IPS-11a (cell line): ENCODE results near the gene SLC29A4.
"Not testable (repeated sequence)": the region's sequence is repeated elsewhere in the genome, so short reads cannot be mapped to it uniquely, and the experiment has no call there.

ENCODE experiments used
- H3K4me3 ChIP-seq: one replicate; pipeline ENCODE4 v1.5.1; 2013; ENCODE audit warnings: low read depth, low read length, control low read depth

SLC29A4 gene

GRCh38 chr7:5295039-5296014 lies 12.6 kb downstream of the SLC29A4 start:
- peak overlapping the region; percentile 38 for H3K4me3 ChIP-seq

GRCh38 chr7:5296015-5296610 lies 13.4 kb downstream of the SLC29A4 start:
- H3K4me3 ChIP-seq = peak overlapping the region; percentile 38

GRCh38 chr7:5296611-5297226 lies 14.0 kb downstream of the SLC29A4 start:
- peak overlapping the region; percentile 8 for H3K4me3 ChIP-seq

- no peak overlapping the region for H3K4me3 ChIP-seq
Observed at GRCh38 chr7:5300366-5300765, 17.6 kb downstream of the SLC29A4 start.

GRCh38 chr7:5302577-5302976 lies 19.8 kb downstream of the SLC29A4 start:
- no peak overlapping the region for H3K4me3 ChIP-seq

GRCh38 chr7:5303061-5303460 lies 20.3 kb downstream of the SLC29A4 start:
- H3K4me3 ChIP-seq = no peak overlapping the region

- H3K4me3 ChIP-seq = no peak overlapping the region
Observed at GRCh38 chr7:5303591-5304505, 21.1 kb downstream of the SLC29A4 start.

GRCh38 chr7:5305050-5305449 lies 22.3 kb downstream of the SLC29A4 start:
- H3K4me3 ChIP-seq = not testable (repeated sequence)

- not testable (repeated sequence) for H3K4me3 ChIP-seq
Observed at GRCh38 chr7:5307221-5308142, 24.7 kb downstream of the SLC29A4 start.

- H3K4me3 ChIP-seq = no peak overlapping the region
Observed at GRCh38 chr7:5309146-5309545, 26.4 kb downstream of the SLC29A4 start.

- no peak overlapping the region for H3K4me3 ChIP-seq
Observed at GRCh38 chr7:5310822-5311405, 28.2 kb downstream of the SLC29A4 start.

GRCh38 chr7:5312276-5313070 lies 29.7 kb downstream of the SLC29A4 start:
- H3K4me3 ChIP-seq = not testable (repeated sequence)

- not testable (repeated sequence) for H3K4me3 ChIP-seq
Observed at GRCh38 chr7:5313076-5313885, 30.5 kb downstream of the SLC29A4 start.

GRCh38 chr7:5314864-5315263 lies 32.1 kb downstream of the SLC29A4 start:
- no peak overlapping the region for H3K4me3 ChIP-seq

GRCh38 chr7:5315761-5316160 lies 33.0 kb downstream of the SLC29A4 start:
- H3K4me3 ChIP-seq = no peak overlapping the region

- H3K4me3 ChIP-seq = not testable (repeated sequence)
Observed at GRCh38 chr7:5318613-5319012, 35.9 kb downstream of the SLC29A4 start.

- no peak overlapping the region for H3K4me3 ChIP-seq
Observed at GRCh38 chr7:5320391-5320790, 37.6 kb downstream of the SLC29A4 start.
